ENCODE data around the gene ALPL. TPM values are rescaled to one million over a fixed set of nuclear protein-coding genes. Genes with fewer than 3 reads are reported as not detected.

Gene ALPL
- total RNA-seq, 1 donor from 2014 or later, result 11.7 TPM

DNA sequence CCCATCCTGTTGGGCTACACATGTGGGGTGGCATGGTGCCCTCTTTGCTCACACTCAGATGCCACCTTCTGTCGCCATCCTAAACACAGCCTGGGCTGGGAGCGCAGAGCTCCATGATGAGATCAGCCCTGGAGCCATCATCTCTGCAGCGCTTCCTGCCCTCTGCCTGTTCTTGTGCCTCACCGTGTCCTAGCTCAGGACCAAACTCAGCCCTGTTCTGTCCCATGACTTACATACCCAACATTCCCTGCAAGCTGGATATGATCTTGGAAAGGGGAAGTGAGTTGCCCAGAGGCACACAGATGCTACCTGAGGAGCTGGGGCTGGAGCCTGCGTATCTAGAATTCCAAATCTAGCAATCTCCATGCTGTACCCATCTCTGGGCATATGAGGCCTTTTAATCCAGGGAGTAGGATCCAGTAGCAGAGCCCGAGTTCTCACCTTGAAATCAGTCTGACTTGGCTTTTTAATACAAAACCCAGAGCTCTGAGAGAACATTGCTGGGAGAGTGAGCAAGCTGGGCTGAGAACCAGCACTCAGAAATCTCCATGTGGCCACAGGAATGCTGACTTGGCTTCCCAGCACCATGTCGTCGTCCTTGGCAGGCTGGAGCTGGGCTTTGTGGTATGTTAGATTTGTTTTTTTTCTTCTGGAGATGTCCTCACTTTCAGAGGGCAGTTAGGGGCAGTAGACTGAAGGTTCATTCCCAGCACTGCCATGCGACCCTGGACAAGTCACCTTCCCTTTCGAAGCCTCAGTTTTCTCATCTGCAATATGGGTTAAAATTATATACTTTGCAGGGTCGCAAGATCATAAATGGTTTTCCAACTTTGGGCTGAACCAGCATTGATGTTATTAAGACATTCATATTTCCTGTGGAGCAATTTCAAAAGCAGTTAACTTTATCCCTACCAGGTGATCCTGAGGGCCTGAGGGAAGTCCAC is 2.6 kb downstream of the ALPL start:
- Mint-ChIP-seq H3K4me3 (ENCODE audit: unreplicated experiment) (no peak overlapping the region), H3K27ac (ENCODE audit: unreplicated experiment) (no peak overlapping the region), H3K9me3 (ENCODE audit: unreplicated experiment) (no peaks in the 10 kb centered on the region), H3K4me1 (ENCODE audit: unreplicated experiment) (peaks cover 9% of the 10 kb centered on the region), H3K36me3 (ENCODE audit: low read depth, unreplicated experiment) (no peaks in the 10 kb centered on the region), H3K27me3 (ENCODE audit: unreplicated experiment) (peaks cover 11% of the 10 kb centered on the region)
- TF ChIP-seq, protein P1, sequence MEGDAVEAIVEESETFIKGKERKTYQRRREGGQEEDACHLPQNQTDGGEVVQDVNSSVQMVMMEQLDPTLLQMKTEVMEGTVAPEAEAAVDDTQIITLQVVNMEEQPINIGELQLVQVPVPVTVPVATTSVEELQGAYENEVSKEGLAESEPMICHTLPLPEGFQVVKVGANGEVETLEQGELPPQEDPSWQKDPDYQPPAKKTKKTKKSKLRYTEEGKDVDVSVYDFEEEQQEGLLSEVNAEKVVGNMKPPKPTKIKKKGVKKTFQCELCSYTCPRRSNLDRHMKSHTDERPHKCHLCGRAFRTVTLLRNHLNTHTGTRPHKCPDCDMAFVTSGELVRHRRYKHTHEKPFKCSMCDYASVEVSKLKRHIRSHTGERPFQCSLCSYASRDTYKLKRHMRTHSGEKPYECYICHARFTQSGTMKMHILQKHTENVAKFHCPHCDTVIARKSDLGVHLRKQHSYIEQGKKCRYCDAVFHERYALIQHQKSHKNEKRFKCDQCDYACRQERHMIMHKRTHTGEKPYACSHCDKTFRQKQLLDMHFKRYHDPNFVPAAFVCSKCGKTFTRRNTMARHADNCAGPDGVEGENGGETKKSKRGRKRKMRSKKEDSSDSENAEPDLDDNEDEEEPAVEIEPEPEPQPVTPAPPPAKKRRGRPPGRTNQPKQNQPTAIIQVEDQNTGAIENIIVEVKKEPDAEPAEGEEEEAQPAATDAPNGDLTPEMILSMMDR (IDR thresholded peaks at IDR 0.05; ENCODE audit: unreplicated experiment), result no peak
- no peak for DNase-seq (ENCODE audit: low spot score)

GRCh38 chr1:21514245-21514644 is 5.0 kb downstream of the ALPL start:
- H3K4me3 Mint-ChIP-seq (ENCODE audit: unreplicated experiment), result no peak overlapping the region
- H3K27me3 Mint-ChIP-seq (ENCODE audit: unreplicated experiment), result peaks cover 13% of the 10 kb centered on the region
- H3K9me3 Mint-ChIP-seq (ENCODE audit: unreplicated experiment), result no peaks in the 10 kb centered on the region
- H3K36me3 Mint-ChIP-seq (ENCODE audit: low read depth, unreplicated experiment), result no peaks in the 10 kb centered on the region
- peaks cover 3% of the 10 kb centered on the region for H3K4me1 Mint-ChIP-seq (ENCODE audit: unreplicated experiment)
- no peak for DNase-seq (ENCODE audit: low spot score)
- H3K27ac Mint-ChIP-seq (ENCODE audit: unreplicated experiment), result no peak overlapping the region
- TF ChIP-seq, protein P1 (IDR thresholded peaks at IDR 0.05; ENCODE audit: unreplicated experiment), result no peak

- Mint-ChIP-seq H3K4me1 (ENCODE audit: unreplicated experiment) (no peaks in the 10 kb centered on the region), H3K4me3 (ENCODE audit: unreplicated experiment) (no peak overlapping the region), H3K27ac (ENCODE audit: unreplicated experiment) (no peak overlapping the region), H3K27me3 (ENCODE audit: unreplicated experiment) (peaks cover 5% of the 10 kb centered on the region), H3K36me3 (ENCODE audit: low read depth, unreplicated experiment) (no peaks in the 10 kb centered on the region), H3K9me3 (ENCODE audit: unreplicated experiment) (no peaks in the 10 kb centered on the region)
- no peak for DNase-seq (ENCODE audit: low spot score)
- TF ChIP-seq, protein P1 (IDR thresholded peaks at IDR 0.05; ENCODE audit: unreplicated experiment), result no peak
Measured at GRCh38 chr1:21517161-21517589, 8.0 kb downstream of the ALPL start.

DNA sequence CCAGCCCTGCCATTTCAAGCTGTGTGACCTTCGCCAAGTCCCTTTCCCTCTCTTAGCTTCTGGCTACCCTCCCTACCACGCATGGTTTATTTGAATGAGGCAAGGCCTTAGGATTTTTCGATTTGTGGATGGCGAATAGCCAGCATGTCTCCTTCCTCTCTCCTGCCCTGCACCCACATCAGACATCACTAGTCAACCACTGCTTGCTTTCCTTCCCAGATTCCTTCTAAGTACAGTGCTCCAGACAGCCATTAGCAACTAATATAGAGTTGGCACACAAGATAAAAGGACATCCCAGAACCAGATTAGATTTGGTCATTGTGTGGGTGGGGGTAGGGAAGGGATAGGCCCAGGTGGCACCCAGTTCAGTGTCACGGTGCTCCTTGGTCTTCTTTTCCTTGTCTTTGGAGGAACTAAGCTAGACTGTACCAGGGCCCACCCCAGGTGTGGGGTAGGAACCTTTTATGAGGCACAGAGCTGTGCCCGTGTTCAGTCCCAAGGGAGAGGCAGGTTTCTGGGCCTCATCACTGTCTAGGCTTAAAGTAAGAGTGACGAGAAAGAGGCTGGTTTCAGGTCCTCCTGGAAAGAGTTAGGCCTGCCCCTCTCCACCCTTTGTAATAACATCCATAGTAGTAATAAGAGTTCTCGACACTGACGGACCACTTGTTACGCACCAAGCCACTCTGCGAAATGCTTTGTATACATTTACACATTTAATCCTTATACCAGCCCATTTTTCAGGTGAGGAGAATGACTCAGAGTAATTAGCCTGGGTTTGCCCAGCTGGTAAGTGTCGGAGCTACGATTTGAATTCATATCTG is 8.6 kb downstream of the ALPL start:
- Mint-ChIP-seq H3K36me3 (ENCODE audit: low read depth, unreplicated experiment) (no peaks in the 10 kb centered on the region), H3K4me3 (ENCODE audit: unreplicated experiment) (no peak overlapping the region), H3K4me1 (ENCODE audit: unreplicated experiment) (no peaks in the 10 kb centered on the region), H3K27ac (ENCODE audit: unreplicated experiment) (no peak overlapping the region), H3K9me3 (ENCODE audit: unreplicated experiment) (no peaks in the 10 kb centered on the region), H3K27me3 (ENCODE audit: unreplicated experiment) (peaks cover 7% of the 10 kb centered on the region)
- TF ChIP-seq, protein P1 (IDR thresholded peaks at IDR 0.05; ENCODE audit: unreplicated experiment), result no peak
- DNase-seq (ENCODE audit: low spot score), result no peak
